Progenitor cell of endocrine pancreas (in vitro differentiated cells): ENCODE data around the gene DGKB. TPM values are rescaled to one million over a fixed set of nuclear protein-coding genes. Genes with fewer than 3 reads are reported as not detected.

Experiments
- DNase-seq: peaks from one replicate; pipeline ENCODE4 v3.0.0; 2021; ENCODE audit warnings: low spot score; ENCODE audit not compliant: unreplicated experiment
- H3K27ac Mint-ChIP-seq: 2 replicates; pipeline ENCODE4 v1.8.0; 2021; ENCODE audit warnings: mild to moderate bottlenecking, moderate library complexity, mixed read lengths
- H3K27me3 Mint-ChIP-seq: 2 replicates; pipeline ENCODE4 v1.8.0; 2021; ENCODE audit warnings: mixed read lengths
- H3K36me3 Mint-ChIP-seq: 2 replicates; pipeline ENCODE4 v1.8.0; 2022; ENCODE audit warnings: mixed read lengths; ENCODE audit not compliant: insufficient read depth
- H3K4me1 Mint-ChIP-seq: 2 replicates; pipeline ENCODE4 v1.8.0; 2021; ENCODE audit warnings: low read depth, mixed read lengths
- H3K4me3 Mint-ChIP-seq: 2 replicates; pipeline ENCODE4 v1.8.0; 2021; ENCODE audit warnings: low read depth, mild to moderate bottlenecking, moderate library complexity, mixed read lengths
- H3K9me3 Mint-ChIP-seq: 2 replicates; pipeline ENCODE4 v1.8.0; 2021; ENCODE audit warnings: low read depth, mixed read lengths
- CTCF ChIP-seq: fragments of 200-600 bp; sonication (generic); IDR thresholded peaks from one replicate; pipeline ENCODE4 v1.5.0; 2021; ENCODE audit warnings: antibody characterized with exemption, mild to moderate bottlenecking; ENCODE audit not compliant: unreplicated experiment
- total RNA-seq: library from RNA; stranded (reverse); gene quantifications from 2 replicates; pipeline ENCODE4 v1.2.1, GENCODE V29; 2021

Gene DGKB
- total RNA-seq, 1 donor from 2014 or later = 0.74 TPM

- no peak overlapping the region for H3K27ac Mint-ChIP-seq
These were observed 807.2 kb downstream of the DGKB start for GRCh38 chr7:14095233-14095950.

More at GRCh38 chr7:14095233-14095950, 807.2 kb downstream of the DGKB start:
- no peak overlapping the region for H3K4me3 Mint-ChIP-seq
- H3K4me1 Mint-ChIP-seq = peaks cover 1% of the 10 kb centered on the region
- H3K27me3 Mint-ChIP-seq = no peaks in the 10 kb centered on the region
- H3K36me3 Mint-ChIP-seq = no peaks in the 10 kb centered on the region
- no peak for DNase-seq
- H3K9me3 Mint-ChIP-seq = no peaks in the 10 kb centered on the region
- no peak for TF ChIP-seq CTCF
